H9 (cell line): ENCODE measurements around the gene ALDH3A2. TPM values are rescaled to one million over a fixed set of nuclear protein-coding genes. Genes with fewer than 3 reads are reported as not detected.

Source experiments
- DNase-seq: peaks from one replicate; pipeline ENCODE4 v3.0.0-alpha.2; 2017
- H2AFZ ChIP-seq: one replicate; pipeline ENCODE4 v1.6.1; 2013; ENCODE audit warnings: mild to moderate bottlenecking, low read length, control low read depth, moderate library complexity
- H2AK5ac ChIP-seq: 2 replicates; pipeline ENCODE4 v1.6.1; 2013; ENCODE audit warnings: low read length, control low read depth, mixed read lengths; ENCODE audit not compliant: insufficient read length
- H2BK120ac ChIP-seq: one replicate; pipeline ENCODE4 v1.6.1; 2013; ENCODE audit warnings: low read depth, mild to moderate bottlenecking, low read length, control low read depth, inconsistent platforms; ENCODE audit not compliant: poor library complexity, severe bottlenecking
- H2BK12ac ChIP-seq: 2 replicates; pipeline ENCODE4 v1.6.1; 2013; ENCODE audit warnings: low read length, control low read depth, mixed read lengths, low read depth; ENCODE audit not compliant: insufficient read length
- H2BK15ac ChIP-seq: 2 replicates; pipeline ENCODE4 v1.6.1; 2013; ENCODE audit warnings: low read depth, low read length, control low read depth
- H2BK20ac ChIP-seq: one replicate; pipeline ENCODE4 v1.6.1; 2013; ENCODE audit warnings: low read depth, mild to moderate bottlenecking, low read length, control low read depth, inconsistent platforms; ENCODE audit not compliant: poor library complexity, severe bottlenecking
- H2BK5ac ChIP-seq: 2 replicates; pipeline ENCODE4 v1.6.1; 2013; ENCODE audit warnings: low read length, control low read depth, mixed read lengths; ENCODE audit not compliant: insufficient read length
- H3K14ac ChIP-seq: 2 replicates; pipeline ENCODE4 v1.6.1; 2013; ENCODE audit warnings: low read length, control low read depth; ENCODE audit not compliant: insufficient read depth
- H3K18ac ChIP-seq: 2 replicates; pipeline ENCODE4 v1.6.1; 2013; ENCODE audit warnings: low read depth, mild to moderate bottlenecking, mixed read lengths, low read length, control low read depth; ENCODE audit not compliant: insufficient read length
- H3K23ac ChIP-seq: 2 replicates; pipeline ENCODE4 v1.6.1; 2013; ENCODE audit warnings: low read length, control low read depth, mixed read lengths, low read depth; ENCODE audit not compliant: insufficient read length
- H3K23me2 ChIP-seq: 2 replicates; pipeline ENCODE4 v1.6.1; 2013; ENCODE audit warnings: low read depth, mild to moderate bottlenecking, mixed read lengths, low read length, control low read depth; ENCODE audit not compliant: insufficient read length, poor library complexity, severe bottlenecking
- H3K27ac ChIP-seq: 2 replicates; pipeline ENCODE4 v1.5.1; 2013; ENCODE audit warnings: low read length, control low read depth, mixed read lengths, low read depth; ENCODE audit not compliant: insufficient read length
- H3K27me3 ChIP-seq: 2 replicates; pipeline ENCODE4 v1.6.1; 2013; ENCODE audit warnings: low read length, control low read depth, inconsistent platforms; ENCODE audit not compliant: insufficient read depth
- H3K4ac ChIP-seq: 2 replicates; pipeline ENCODE4 v1.6.1; 2013; ENCODE audit warnings: low read depth, mild to moderate bottlenecking, control low read depth, inconsistent platforms, low read length, moderate library complexity
- H3K4me1 ChIP-seq: 2 replicates; pipeline ENCODE4 v1.6.1; 2013; ENCODE audit warnings: low read length, control low read depth, inconsistent platforms; ENCODE audit not compliant: insufficient read depth
- H3K4me2 ChIP-seq: 2 replicates; pipeline ENCODE4 v1.6.1; 2013; ENCODE audit warnings: low read length, control low read depth, mixed read lengths; ENCODE audit not compliant: insufficient read length, insufficient read depth
- H3K56ac ChIP-seq: 2 replicates; pipeline ENCODE4 v1.6.1; 2013; ENCODE audit warnings: low read depth, mild to moderate bottlenecking, mixed read lengths, low read length, control low read depth; ENCODE audit not compliant: insufficient read length
- H3K79me1 ChIP-seq: 2 replicates; pipeline ENCODE4 v1.6.1; 2013; ENCODE audit warnings: low read depth, mild to moderate bottlenecking, moderate library complexity, low read length, control low read depth, inconsistent platforms; ENCODE audit not compliant: insufficient read depth, poor library complexity, severe bottlenecking
- H3K79me2 ChIP-seq: 2 replicates; pipeline ENCODE4 v1.6.1; 2013; ENCODE audit warnings: low read length, control low read depth, inconsistent platforms; ENCODE audit not compliant: insufficient read depth
- H3K9ac ChIP-seq: 2 replicates; pipeline ENCODE4 v1.6.1; 2013; ENCODE audit warnings: low read length, control low read depth, mixed read lengths; ENCODE audit not compliant: insufficient read length; ENCODE audit errors: extremely low read depth
- H3K9me3 ChIP-seq: one replicate; pipeline ENCODE4 v1.6.1; 2013; ENCODE audit warnings: low read depth, low read length, inconsistent platforms; ENCODE audit not compliant: control insufficient read depth
- H3T11ph ChIP-seq: one replicate; pipeline ENCODE4 v1.6.1; 2013; ENCODE audit warnings: mild to moderate bottlenecking, low read length, control low read depth, inconsistent platforms
- H4K20me1 ChIP-seq: one replicate; pipeline ENCODE4 v1.6.1; 2013; ENCODE audit not compliant: control insufficient read depth, insufficient read length, insufficient read depth
- H4K5ac ChIP-seq: 2 replicates; pipeline ENCODE4 v1.6.1; 2013; ENCODE audit warnings: low read depth, mild to moderate bottlenecking, mixed read lengths, low read length, control low read depth; ENCODE audit not compliant: insufficient read length
- H4K8ac ChIP-seq: replicated peaks from 2 replicates; pipeline ENCODE4 v1.6.1; 2013; ENCODE audit warnings: low read length, control low read depth, mixed read lengths, low read depth; ENCODE audit not compliant: insufficient read length
- H4K91ac ChIP-seq: 2 replicates; pipeline ENCODE4 v1.6.1; 2013; ENCODE audit warnings: low read depth, mild to moderate bottlenecking, moderate library complexity, mixed read lengths, low read length, control low read depth; ENCODE audit not compliant: insufficient read length
- H3K27ac Mint-ChIP-seq, 3 experiments: 2 replicates in 2 of 3; 3 replicates in 1 of 3; pipeline ENCODE4 v1.8.0; 2020 to 2021; ENCODE audit warnings: mixed read lengths in 3 of 3, mild to moderate bottlenecking in 1 of 3, moderate library complexity in 1 of 3
- H3K27me3 Mint-ChIP-seq: 2 replicates; pipeline ENCODE4 v1.8.0; 2021; ENCODE audit warnings: low read depth, mild to moderate bottlenecking, moderate library complexity, mixed read lengths
- H3K36me3 Mint-ChIP-seq, 3 experiments: 2 replicates in 2 of 3; 3 replicates in 1 of 3; pipeline ENCODE4 v1.8.0; 2020 to 2021; ENCODE audit warnings: low read depth in 3 of 3, mixed read lengths in 3 of 3; ENCODE audit not compliant: insufficient read depth in 1 of 3
- H3K4me1 Mint-ChIP-seq, 2 experiments: 2 replicates each; pipeline ENCODE4 v1.8.0; 2020; ENCODE audit warnings: mixed read lengths in 2 of 2
- H3K4me3 Mint-ChIP-seq, 2 experiments: 2 replicates in 1 of 2; 3 replicates in 1 of 2; pipeline ENCODE4 v1.8.0; 2020 to 2021; ENCODE audit warnings: mild to moderate bottlenecking in 2 of 2, mixed read lengths in 2 of 2, moderate library complexity in 1 of 2
- H3K9me3 Mint-ChIP-seq, 2 experiments: 2 replicates in 1 of 2; 3 replicates in 1 of 2; pipeline ENCODE4 v1.8.0; 2020; ENCODE audit warnings: mild to moderate bottlenecking in 2 of 2, mixed read lengths in 2 of 2, moderate library complexity in 1 of 2
- CTCF ChIP-seq: fragments of 200-600 bp; sonication (generic); conservative IDR thresholded peaks from 3 replicates; pipeline ENCODE4 v1.8.0; 2021; ENCODE audit warnings: antibody characterized with exemption, mild to moderate bottlenecking
- WGBS: extraction: QIAGEN DNeasy Blood & Tissue Kit; methylation state at CpG from one replicate; pipeline ENCODE4 v1.1.7; 2013; ENCODE audit warnings: missing lambda C conversion rate, low lambda C conversion rate, mixed read lengths; ENCODE audit not compliant: insufficient read length; ENCODE audit errors: extremely low coverage; 5-methylcytosine and 5-hydroxymethylcytosine counted together
- total RNA-seq: library from RNA; stranded (reverse); gene quantifications from 2 replicates; pipeline ENCODE4 v1.2.1, GENCODE V29; 2021

ALDH3A2 gene
- total RNA-seq, 1 experiment from 2014 or later: 100 TPM

- no peaks in the 10 kb centered on the region for H4K20me1 ChIP-seq
- H3K23me2 ChIP-seq: no peaks in the 10 kb centered on the region
- H3K4me3 Mint-ChIP-seq: no peak overlapping the region
- H2AK5ac ChIP-seq: no peak overlapping the region
- no peak overlapping the region for H3K27ac Mint-ChIP-seq
- H3T11ph ChIP-seq: no peak overlapping the region
- H3K56ac ChIP-seq: no peak overlapping the region
- H3K18ac ChIP-seq: no peak overlapping the region
- H3K9ac ChIP-seq: no peak overlapping the region
- H3K9me3 Mint-ChIP-seq: no peaks in the 10 kb centered on the region
- no peak overlapping the region for H2BK120ac ChIP-seq
- no peak overlapping the region for H2BK5ac ChIP-seq
- H3K9me3 ChIP-seq: no peaks in the 10 kb centered on the region
- H3K27ac ChIP-seq: no peak overlapping the region
- H4K91ac ChIP-seq: no peak overlapping the region
- H3K36me3 Mint-ChIP-seq: no peaks in the 10 kb centered on the region
- WGBS: no CpG with 5 or more reads among the region's 5 CpGs
- H3K79me1 ChIP-seq: no peaks in the 10 kb centered on the region
- H2BK12ac ChIP-seq: no peak overlapping the region
- H3K23ac ChIP-seq: no peak overlapping the region
- H2AFZ ChIP-seq: no peak overlapping the region
- TF ChIP-seq CTCF: no peak
- H3K4ac ChIP-seq: no peak overlapping the region
- H3K27me3 ChIP-seq: no peaks in the 10 kb centered on the region; the same call in 1 of the 2 replicates
- peaks cover 5% of the 10 kb centered on the region; the same call in 1 of the 2 replicates for H3K4me1 ChIP-seq
- no peak overlapping the region for H4K5ac ChIP-seq
- no peak overlapping the region for H3K14ac ChIP-seq
- H3K27me3 Mint-ChIP-seq: peaks cover 6% of the 10 kb centered on the region
- no peak for DNase-seq
- no peak overlapping the region for H3K4me2 ChIP-seq
- peaks cover 31 to 38% of the 10 kb centered on the region in 2 experiments for H3K4me1 Mint-ChIP-seq
- H4K8ac ChIP-seq: no peak overlapping the region
- no peaks in the 10 kb centered on the region for H3K79me2 ChIP-seq
- H2BK15ac ChIP-seq: no peak overlapping the region
- no peak overlapping the region for H2BK20ac ChIP-seq
These were observed 6.1 kb upstream of the ALDH3A2 start for GRCh38 chr17:19642373-19642893.
